RPMI8226 (cell line): Measurements from ENCODE around the gene DNAJB1.
"Not testable (repeated sequence)": the region's sequence is repeated elsewhere in the genome, so short reads cannot be mapped to it uniquely, and the experiment has no call there.

Experiments
- DNase-seq: peaks from one replicate; pipeline ENCODE4 v3.0.0-alpha.2; 2015

DNAJB1 gene

GRCh38 chr19:14519860-14520407 lies 1.7 kb upstream of the DNAJB1 start:
- DNase-seq: no peak

- DNase-seq: no peak
Observed at GRCh38 chr19:14519245-14519859, 1.2 kb upstream of the DNAJB1 start.

- no peak for DNase-seq
Observed at GRCh38 chr19:14517446-14517839, 754 bp downstream of the DNAJB1 start.

- DNase-seq: peak; percentile 33
Observed at GRCh38 chr19:14516746-14517438, 1.3 kb downstream of the DNAJB1 start.

- DNase-seq: no peak
Observed at GRCh38 chr19:14516048-14516534, 2.1 kb downstream of the DNAJB1 start.

GRCh38 chr19:14515501-14516047 lies 2.6 kb downstream of the DNAJB1 start:
- DNase-seq: no peak

- DNase-seq: no peak
Observed at GRCh38 chr19:14514215-14514863, 3.9 kb downstream of the DNAJB1 start.

GRCh38 chr19:14512406-14512961 lies 5.7 kb downstream of the DNAJB1 start:
- DNase-seq: no peak

GRCh38 chr19:14511229-14511593 lies 7.0 kb downstream of the DNAJB1 start:
- DNase-seq: no peak

- DNase-seq: peak; percentile 70
Observed at GRCh38 chr19:14510311-14511228, 7.6 kb downstream of the DNAJB1 start.

GRCh38 chr19:14507704-14508542 lies 10.3 kb downstream of the DNAJB1 start:
- DNase-seq: no peak

GRCh38 chr19:14505488-14506239 lies 12.5 kb downstream of the DNAJB1 start:
- peak; percentile 58 for DNase-seq

- DNase-seq: not testable (repeated sequence)
Observed at GRCh38 chr19:14504575-14504974, 13.6 kb downstream of the DNAJB1 start.

GRCh38 chr19:14503285-14503684 lies 14.9 kb downstream of the DNAJB1 start:
- no peak for DNase-seq

GRCh38 chr19:14502334-14503092 lies 15.7 kb downstream of the DNAJB1 start:
- no peak for DNase-seq

GRCh38 chr19:14497228-14497921 lies 20.8 kb downstream of the DNAJB1 start:
- no peak for DNase-seq

GRCh38 chr19:14496834-14497227 lies 21.4 kb downstream of the DNAJB1 start:
- DNase-seq: no peak

- peak; percentile 89 for DNase-seq
Observed at GRCh38 chr19:14496029-14496833, 22.0 kb downstream of the DNAJB1 start, which contains the start of gene GIPC1. TSS of gene GIPC1 (minus strand) at chr19:14496127. CDS start at chr19:14482976, 13,151 bp downstream.
